Middle frontal gyrus (tissue), 1 donor: ENCODE measurements around the gene HOXB6.

ENCODE experiments used
- DNase-seq: peaks from one replicate; pipeline ENCODE4 v3.0.0-alpha.2; 2015; ENCODE audit warnings: low spot score; ENCODE audit errors: extremely low spot score

HOXB6 gene

DNA sequence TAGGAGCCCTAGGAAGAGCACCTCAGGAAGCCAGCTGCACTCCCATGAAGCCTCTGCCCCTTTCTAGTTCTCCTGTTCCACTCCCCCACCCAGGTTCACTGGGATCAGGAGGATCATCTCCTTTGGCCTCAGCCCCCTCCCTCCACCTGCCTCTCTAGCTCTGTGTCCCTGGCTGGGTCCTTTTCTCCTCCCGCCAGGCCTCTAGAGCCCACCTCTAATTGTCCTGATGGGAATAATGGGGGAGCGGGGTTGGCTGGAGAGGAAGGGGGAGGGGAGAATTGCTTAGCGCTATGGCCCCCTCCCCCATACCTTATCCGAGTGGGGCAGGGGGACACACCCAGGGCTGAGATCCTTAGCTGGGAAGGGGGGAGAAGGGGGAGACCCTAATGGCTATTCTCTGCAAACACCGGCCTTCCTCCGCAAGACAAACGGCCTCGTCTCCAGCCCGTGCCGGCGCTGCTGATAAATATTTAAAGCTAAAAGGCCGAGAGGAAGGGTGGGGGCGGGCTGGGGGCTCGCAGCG is 5.0 kb upstream of the HOXB6 start:
- DNase-seq = no peak

DNA sequence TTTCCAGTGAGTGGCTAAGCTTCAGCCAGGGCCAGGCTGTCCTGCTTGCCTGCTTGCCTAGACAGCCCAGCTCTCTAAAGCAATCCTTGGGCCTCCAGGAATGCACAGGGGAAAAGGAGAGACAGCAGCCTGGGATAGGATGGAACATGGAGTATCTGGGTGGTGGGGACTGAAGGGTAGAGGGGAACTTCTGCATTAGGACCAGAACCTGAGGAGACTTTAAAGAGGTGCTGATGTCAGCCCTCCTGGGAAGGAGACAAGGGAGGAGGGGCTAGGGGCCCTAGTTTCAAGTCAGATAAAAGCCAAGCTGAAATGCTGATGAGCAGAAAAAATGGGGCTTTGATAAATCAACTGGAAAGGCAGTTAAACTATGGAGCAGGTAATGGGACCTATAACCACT is 4.2 kb upstream of the HOXB6 start:
- DNase-seq = no peak

DNA sequence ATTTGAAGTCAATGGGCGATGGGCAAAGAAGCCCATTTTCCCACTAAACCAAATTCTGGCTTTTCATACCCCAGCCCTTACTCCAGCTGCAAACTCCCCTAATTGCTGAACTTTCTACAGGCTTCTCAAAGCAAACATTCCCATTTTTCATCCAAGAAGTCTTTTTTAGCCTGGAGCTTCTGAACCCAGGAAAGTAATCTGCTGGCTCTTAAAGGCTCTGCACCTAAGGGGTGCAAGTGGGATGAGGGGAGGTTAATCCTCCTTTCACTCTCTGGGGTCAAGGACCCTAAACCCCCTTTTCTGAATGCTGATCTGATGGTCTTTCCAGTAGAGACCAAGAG is 3.7 kb upstream of the HOXB6 start:
- DNase-seq = no peak

DNA sequence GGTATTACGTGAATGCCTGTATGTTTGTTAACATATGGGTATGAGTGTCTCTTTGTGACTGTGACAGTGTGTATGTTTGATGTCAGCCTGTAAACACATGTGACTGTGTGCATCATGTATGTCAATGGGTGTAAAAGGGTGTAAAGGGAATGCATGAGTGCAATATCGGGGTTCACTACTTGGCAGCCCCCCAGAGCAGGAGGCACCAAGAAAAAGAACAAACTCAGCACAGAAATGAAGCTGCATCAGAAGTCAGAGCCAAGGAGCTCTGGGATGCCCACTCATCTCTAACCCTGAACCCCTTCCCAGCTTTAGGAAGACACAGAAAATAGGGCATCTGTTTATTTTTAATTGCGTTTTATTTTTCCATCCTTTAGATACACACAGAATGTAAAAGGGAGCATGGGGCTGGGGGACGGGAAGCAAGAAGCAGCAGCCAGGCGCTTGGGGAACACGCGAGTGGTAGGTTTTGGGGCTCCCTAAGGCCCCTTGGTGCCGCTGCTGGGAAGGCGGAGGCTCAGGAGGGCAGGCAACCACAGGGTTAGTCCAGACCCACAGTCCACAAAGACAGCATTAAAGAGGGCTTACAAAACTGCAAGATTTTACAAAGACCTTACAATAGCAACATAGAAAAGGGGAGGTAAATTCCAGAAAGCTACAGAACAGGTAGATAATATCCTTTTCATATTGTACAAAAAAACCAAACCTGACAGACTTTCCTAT is 2.3 kb upstream of the HOXB6 start:
- no peak for DNase-seq

- no peak for DNase-seq
Measured at GRCh38 chr17:48605991-48606891, 1.5 kb upstream of the HOXB6 start.

DNA sequence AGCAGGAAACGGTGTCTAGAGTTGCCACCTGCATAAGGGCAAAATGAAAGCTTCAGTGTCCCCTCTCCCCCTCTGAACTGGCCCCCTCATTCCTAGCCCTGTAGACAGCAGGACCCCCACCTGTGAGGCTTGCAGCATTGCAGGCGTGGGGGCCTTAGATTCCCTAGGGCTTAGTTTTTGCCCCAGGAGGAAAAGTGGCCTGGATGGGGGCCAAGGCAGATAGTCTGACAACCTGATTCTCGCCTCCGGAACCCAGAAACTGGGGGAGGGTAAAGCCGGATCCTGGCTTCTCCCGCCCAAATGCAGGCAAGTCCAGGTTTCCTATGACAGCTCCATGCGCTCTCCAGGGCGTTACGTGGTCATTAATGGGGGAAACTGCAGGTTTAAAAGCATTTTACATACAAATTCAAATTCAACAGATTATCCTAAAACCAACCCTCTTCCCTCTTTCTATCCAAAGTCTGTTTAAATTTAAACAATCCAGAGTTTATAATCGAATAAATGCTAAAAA is 678 bp upstream of the HOXB6 start:
- no peak for DNase-seq

DNA sequence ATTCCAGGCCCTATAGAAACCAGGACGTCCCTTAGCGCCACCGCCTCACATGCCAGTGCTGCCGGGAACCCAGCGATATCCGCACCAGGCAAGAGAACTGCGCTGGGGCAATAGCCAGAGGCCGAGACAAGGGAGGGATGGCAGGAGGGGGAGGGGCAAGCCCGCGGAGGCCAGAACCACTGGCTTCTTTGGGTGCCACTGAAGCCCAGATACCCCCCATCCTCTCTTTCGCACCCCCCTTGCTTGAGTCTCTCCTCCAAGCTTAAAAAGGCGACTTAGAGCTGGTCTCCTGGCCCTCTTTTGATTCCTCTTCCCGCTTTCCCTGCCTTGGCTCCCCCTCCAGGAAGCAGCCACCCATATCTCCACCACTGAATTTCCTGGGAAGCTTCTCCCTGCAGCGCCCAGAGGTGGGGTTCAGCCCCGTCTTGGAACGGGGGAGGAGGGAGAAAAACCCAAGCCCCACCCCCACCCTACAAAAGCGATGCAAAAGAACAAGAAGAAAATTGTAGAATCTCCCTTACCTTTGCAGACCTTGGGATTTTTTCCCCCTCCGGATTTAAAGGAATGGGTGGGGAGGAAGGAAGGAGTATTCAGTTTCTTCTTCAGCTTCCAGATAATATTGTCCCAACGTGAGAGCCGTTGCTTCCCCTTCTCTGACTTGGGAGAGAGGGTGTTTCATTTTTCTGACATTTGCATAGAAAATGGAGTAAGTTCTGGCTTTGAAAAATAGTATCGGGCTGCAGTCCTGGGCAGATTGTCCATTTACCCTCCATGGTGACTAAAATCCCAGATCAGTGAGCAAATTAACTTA is 622 bp downstream of the HOXB6 start:
- no peak for DNase-seq

- DNase-seq = no peak
Measured at GRCh38 chr17:48601539-48602425, 3.0 kb downstream of the HOXB6 start.

- DNase-seq = no peak
Measured at GRCh38 chr17:48601207-48601538, 3.6 kb downstream of the HOXB6 start.

DNA sequence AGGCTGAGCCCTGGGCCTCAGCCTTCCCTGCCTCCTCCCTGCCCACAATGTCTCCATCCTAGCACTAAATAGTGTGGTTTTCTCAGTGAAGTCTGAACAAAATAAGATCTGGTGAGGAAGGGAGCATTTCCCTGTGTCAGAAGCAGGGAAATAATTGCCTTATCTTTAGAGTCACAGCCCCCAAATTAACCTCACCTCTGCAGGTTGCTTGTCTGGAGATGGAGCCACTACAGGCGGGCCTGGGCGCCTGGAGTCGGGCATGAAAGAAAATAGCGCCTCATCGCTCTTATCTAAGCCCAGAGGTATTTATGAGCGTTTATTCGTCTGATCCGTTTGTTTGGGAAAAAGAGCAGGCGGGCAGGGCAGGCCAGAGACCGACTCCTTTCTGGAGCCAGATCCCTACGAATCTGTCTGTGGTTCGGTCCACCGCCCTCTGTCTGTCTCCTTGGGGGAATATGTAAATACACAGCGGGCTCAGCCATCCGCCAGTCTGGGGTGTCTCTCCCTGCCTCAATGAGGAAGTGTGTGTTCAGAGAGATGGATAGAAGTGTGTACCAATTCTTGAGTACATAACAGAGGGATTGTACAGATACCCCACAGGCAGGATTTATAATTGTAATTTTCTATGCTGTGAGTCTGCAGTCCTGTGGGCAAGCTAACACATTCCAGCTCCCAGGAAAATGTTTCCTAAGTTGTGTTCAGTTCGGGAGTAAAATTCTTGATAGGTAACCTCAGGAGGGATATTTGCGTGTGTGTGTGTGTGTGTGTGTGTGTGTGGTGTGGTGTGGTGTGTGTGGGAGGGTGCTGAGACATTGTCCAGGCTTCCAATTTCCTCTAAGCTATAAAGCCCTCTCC is 4.3 kb downstream of the HOXB6 start:
- DNase-seq = no peak

DNA sequence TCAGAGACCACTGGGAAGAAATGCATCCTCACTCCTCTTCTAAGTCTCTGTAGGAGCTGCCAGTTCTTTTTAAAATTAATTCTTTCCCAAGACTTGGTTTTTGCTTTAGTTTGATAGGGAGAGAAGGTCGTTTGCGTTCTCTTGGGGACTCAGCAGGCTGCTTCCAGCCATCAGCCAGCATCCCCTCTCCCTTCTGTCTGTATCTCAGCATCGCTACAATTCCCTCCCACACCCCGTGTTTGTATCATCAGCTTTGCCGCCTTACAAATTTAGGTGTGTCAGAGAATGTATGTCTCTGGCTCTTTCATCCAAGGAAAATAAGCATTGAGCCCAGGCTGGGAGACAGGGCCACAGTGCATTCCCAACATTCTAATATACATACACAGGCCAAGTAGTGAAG is 5.4 kb downstream of the HOXB6 start:
- no peak for DNase-seq

DNA sequence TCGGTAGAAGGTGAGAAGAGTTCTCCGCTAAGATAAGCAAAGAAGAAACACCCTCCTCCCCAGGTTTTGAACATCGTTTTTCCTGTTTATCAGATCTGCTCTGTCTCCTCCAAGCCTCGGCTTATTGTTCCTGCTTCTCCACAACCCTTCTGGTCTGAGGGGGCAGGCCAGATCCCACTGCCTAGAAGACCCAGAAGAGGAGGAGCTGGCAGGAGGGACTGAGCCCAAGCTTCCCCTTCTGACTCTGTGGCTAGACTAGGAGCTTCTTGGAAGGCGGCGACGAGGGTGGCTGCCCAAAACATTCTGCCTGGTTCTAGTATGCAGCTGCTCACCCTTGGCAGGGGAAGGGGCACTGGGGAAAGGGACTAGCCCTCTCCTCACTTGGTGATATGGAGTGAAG is 6.0 kb downstream of the HOXB6 start:
- no peak for DNase-seq

GRCh38 chr17:48597778-48598631 is 6.8 kb downstream of the HOXB6 start:
- DNase-seq = no peak

DNA sequence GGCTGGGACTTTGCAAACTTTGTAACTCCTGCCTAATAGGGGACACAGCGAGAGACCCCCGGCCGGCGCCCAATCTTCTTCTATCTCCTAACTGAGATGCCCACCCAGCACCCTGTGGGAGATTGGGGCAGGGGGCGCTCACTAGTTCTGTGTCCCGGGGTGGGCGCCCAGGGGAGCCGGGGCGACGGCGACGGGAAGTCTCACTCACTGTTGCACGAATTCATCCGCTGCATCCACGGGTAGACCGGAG is 7.3 kb downstream of the HOXB6 start:
- no peak for DNase-seq

- no peak for DNase-seq
Measured at GRCh38 chr17:48596735-48597527, 7.9 kb downstream of the HOXB6 start.

GRCh38 chr17:48596000-48596734 is 8.6 kb downstream of the HOXB6 start:
- DNase-seq = no peak

DNA sequence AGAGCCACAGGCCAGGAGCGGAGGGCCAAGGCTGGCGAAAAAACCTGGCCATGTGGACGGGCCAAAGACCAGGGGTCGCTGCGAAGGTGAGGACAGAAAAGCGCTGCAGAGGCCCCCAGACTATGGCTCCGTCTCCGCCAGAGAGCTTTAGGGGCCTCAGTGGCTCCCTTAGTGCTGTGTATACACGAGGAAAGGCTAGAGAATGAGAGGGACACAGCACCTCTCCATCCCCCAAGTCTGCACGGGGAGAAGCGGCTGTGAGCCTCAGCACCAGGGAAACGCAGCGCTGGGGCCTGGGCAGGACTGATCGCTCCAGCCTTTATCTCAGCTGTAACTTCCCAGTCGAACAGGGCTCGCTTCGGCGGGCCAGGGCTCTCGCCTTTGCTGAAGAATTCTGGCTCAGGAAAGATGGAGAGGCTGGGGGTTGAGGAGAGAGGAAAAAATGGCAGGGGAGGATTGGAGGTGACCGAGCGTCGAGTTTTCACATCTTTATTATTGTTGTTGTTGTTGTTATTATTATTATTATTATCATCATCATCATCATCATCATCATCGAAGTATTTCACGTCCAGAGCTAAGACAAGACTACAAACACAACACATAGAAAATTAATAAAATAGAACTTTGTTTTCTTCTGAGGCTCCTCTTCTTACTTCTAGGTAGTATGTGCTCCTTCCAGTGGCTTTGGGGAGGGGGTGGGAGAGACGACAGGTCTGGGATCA is 9.3 kb downstream of the HOXB6 start:
- DNase-seq = no peak
